OCI-LY7 (cell line): ENCODE results near the gene SND1.

Experiments used
- CTCF ChIP-seq: fragments of 200-600 bp; sonication (generic); conservative IDR thresholded peaks from 2 replicates; pipeline ENCODE4 v1.5.1; 2014; ENCODE audit warnings: mild to moderate bottlenecking, antibody characterized with exemption, low read length, moderate library complexity, mixed read lengths
- EZH2phosphoT487 ChIP-seq: fragments of 200-600 bp; sonication (generic); IDR thresholded peaks from 2 replicates; pipeline ENCODE4 v1.6.1; 2018; ENCODE audit warnings: low read depth, borderline replicate concordance, mild to moderate bottlenecking, mixed run types, antibody characterized with exemption, low read length, moderate library complexity, mixed read lengths

- no peak for TF ChIP-seq CTCF
- no peak for TF ChIP-seq EZH2phosphoT487
Measured at GRCh38 chr7:127946847-127947246, 294.9 kb downstream of the SND1 start.
